BE2C (cell line): Measurements from ENCODE around the gene UNC5A.

Source experiments
- DNase-seq: peaks from one replicate; pipeline ENCODE4 v3.0.0-alpha.2; 2020
- H3K27me3 ChIP-seq: fragments of 250-450 bp; sonication (Bioruptor Pico); 2 replicates; pipeline ENCODE4 v1.5.1; 2020; ENCODE audit warnings: mild to moderate bottlenecking
- H3K36me3 ChIP-seq: fragments of 250-450 bp; sonication (Bioruptor Pico); 2 replicates; pipeline ENCODE4 v1.5.1; 2020; ENCODE audit warnings: mild to moderate bottlenecking
- H3K4me1 ChIP-seq: fragments of 250-450 bp; sonication (Bioruptor Pico); 2 replicates; pipeline ENCODE4 v1.5.1; 2020
- H3K4me3 ChIP-seq: 2 replicates; pipeline ENCODE4 v1.5.1; 2011; ENCODE audit warnings: low read depth, low read length
- H3K9me3 ChIP-seq: fragments of 250-450 bp; sonication (Bioruptor Pico); 2 replicates; pipeline ENCODE4 v1.5.1; 2020
- TF ChIP-seq, protein P1 (sequence below): IDR thresholded peaks from 2 replicates; pipeline ENCODE4 v1.5.1; 2012; ENCODE audit warnings: mild to moderate bottlenecking, low read depth, low read length

The UNC5A gene

DNA sequence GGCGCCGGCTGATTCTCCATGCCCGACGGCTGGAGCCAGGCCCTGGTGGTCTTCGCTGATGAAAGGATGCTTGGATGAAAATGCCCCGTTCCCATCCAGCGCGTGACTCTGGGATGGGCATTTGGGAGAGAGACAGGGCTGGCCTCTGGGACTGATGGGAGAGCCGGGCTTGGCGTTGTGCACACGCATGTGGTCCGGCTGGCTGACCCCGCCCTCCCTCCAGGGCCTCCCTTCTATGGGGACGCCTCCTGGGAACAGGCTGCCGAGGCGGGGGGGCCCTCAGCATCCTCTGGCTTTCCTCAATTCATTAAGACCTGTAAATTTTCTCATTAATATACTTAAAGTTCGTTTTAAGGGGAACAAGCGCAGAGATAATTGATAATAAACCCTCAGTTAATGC, 36.8 kb downstream of the UNC5A start:
- H3K27me3 ChIP-seq, result no peaks in the 10 kb centered on the region
- TF ChIP-seq, protein P1, sequence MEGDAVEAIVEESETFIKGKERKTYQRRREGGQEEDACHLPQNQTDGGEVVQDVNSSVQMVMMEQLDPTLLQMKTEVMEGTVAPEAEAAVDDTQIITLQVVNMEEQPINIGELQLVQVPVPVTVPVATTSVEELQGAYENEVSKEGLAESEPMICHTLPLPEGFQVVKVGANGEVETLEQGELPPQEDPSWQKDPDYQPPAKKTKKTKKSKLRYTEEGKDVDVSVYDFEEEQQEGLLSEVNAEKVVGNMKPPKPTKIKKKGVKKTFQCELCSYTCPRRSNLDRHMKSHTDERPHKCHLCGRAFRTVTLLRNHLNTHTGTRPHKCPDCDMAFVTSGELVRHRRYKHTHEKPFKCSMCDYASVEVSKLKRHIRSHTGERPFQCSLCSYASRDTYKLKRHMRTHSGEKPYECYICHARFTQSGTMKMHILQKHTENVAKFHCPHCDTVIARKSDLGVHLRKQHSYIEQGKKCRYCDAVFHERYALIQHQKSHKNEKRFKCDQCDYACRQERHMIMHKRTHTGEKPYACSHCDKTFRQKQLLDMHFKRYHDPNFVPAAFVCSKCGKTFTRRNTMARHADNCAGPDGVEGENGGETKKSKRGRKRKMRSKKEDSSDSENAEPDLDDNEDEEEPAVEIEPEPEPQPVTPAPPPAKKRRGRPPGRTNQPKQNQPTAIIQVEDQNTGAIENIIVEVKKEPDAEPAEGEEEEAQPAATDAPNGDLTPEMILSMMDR, result no peak
- peaks cover 39% of the 10 kb centered on the region for H3K4me1 ChIP-seq
- no peaks in the 10 kb centered on the region for H3K9me3 ChIP-seq
- DNase-seq, result no peak
- no peak overlapping the region for H3K4me3 ChIP-seq
- H3K36me3 ChIP-seq, result no peaks in the 10 kb centered on the region

DNA sequence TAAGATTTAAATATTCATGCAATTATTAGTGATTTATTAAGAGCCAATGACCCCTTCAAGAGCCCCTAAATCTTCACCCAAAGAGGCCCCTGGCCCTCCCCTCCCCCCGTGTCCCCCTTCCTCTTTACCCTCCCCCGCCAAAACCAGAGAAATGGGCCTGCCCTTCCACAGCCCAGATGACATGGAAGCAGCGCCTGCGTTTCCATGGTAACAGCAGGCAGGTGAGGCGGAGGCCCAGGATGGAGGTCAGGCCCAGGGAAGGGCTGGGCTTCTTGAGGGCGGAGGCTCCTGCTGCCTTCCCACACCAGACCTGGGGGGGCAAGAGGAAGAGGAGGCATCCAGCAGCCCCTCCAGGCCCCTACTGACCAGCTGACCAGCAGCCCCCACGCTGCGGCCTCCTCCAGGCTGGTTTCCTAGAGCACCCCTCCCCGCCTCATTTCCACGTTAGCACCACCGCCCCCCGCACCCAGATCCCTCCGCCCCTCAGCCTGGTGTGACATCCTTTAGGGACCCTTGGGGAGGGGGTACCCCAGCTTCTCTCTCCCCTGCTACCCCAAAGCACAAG, 37.4 kb downstream of the UNC5A start:
- DNase-seq, result no peak
- H3K27me3 ChIP-seq, result no peaks in the 10 kb centered on the region
- TF ChIP-seq, protein P1, result no peak
- H3K9me3 ChIP-seq, result no peaks in the 10 kb centered on the region
- H3K4me1 ChIP-seq, result peaks cover 45% of the 10 kb centered on the region
- no peak overlapping the region for H3K4me3 ChIP-seq
- no peaks in the 10 kb centered on the region for H3K36me3 ChIP-seq

DNA sequence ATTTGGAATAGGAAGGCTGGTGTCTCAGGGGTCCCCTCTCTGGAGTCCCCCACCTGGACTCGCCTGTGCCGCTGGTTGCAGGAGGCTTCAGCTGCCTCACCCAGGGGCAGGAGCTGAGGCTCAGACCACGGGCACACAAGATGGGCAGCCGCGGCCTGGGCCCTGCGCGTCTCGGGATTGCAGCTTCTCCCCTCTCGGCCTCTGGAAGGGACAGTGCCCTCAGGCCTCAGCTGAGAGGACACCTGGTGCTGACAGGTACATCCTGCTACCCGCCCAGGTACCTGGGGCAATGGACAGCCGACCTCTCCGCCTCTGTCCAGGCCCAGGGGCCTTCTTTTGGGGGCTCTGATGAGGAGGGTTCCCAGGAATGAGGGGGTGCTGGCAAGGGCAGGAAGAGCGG, 38.3 kb downstream of the UNC5A start:
- H3K9me3 ChIP-seq, result no peaks in the 10 kb centered on the region
- peaks cover 44% of the 10 kb centered on the region for H3K4me1 ChIP-seq
- no peaks in the 10 kb centered on the region for H3K27me3 ChIP-seq
- DNase-seq, result no peak
- TF ChIP-seq, protein P1, result no peak
- no peaks in the 10 kb centered on the region for H3K36me3 ChIP-seq
- H3K4me3 ChIP-seq, result no peak overlapping the region

- Histone ChIP-seq H3K27me3 (no peaks in the 10 kb centered on the region), H3K9me3 (no peaks in the 10 kb centered on the region), H3K4me1 (peaks cover 36% of the 10 kb centered on the region), H3K36me3 (no peaks in the 10 kb centered on the region), H3K4me3 (no peak overlapping the region)
- TF ChIP-seq, protein P1, result no peak
- DNase-seq, result no peak
These were observed 39.4 kb downstream of the UNC5A start for GRCh38 chr5:176849611-176850227.

- Histone ChIP-seq H3K4me3 (no peak overlapping the region), H3K27me3 (no peaks in the 10 kb centered on the region), H3K9me3 (no peaks in the 10 kb centered on the region), H3K4me1 (peaks cover 29% of the 10 kb centered on the region), H3K36me3 (no peaks in the 10 kb centered on the region)
- TF ChIP-seq, protein P1, result no peak
- DNase-seq, result no peak
These were observed 40.2 kb downstream of the UNC5A start for GRCh38 chr5:176850371-176851245.

DNA sequence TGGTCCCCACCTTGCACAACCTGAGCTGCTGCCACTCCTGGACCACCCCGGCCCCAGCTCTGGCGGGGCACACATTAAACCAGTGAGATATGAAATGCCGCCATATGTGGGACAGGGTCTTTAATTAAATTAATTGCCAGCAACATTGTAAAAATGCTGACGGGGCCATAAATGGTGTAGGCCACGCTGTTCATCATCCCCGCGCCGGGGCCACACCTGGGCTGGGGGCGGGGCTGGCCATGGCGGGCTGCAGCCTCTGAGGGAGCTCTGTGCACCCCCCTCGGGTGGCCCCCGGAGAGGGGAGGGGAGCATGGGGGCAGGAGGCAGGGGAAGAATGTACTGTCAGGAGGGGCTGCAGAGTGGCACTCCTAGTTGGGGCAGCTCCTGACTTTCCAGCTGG, 41.0 kb downstream of the UNC5A start:
- no peak overlapping the region for H3K4me3 ChIP-seq
- no peaks in the 10 kb centered on the region for H3K9me3 ChIP-seq
- TF ChIP-seq, protein P1, result no peak
- H3K36me3 ChIP-seq, result no peaks in the 10 kb centered on the region
- H3K27me3 ChIP-seq, result no peaks in the 10 kb centered on the region
- DNase-seq, result no peak
- peaks cover 22% of the 10 kb centered on the region for H3K4me1 ChIP-seq
